HepG2 (cell line): ENCODE measurements around the gene SEPHS1. TPM values are rescaled to one million over a fixed set of nuclear protein-coding genes. Genes with fewer than 3 reads are reported as not detected.

Experiments
- CREB3 ChIP-seq: sonication (generic); formaldehyde crosslinking; IDR thresholded peaks from 2 replicates; pipeline ENCODE4 v1.5.0; 2020; ENCODE audit warnings: missing genetic modification reagents
- IKZF4 ChIP-seq: sonication (generic); formaldehyde crosslinking; IDR thresholded peaks from 2 replicates; pipeline ENCODE4 v1.5.1; 2020; ENCODE audit warnings: borderline replicate concordance, mild to moderate bottlenecking, low read depth, missing genetic modification reagents; ENCODE audit errors: not compliant biosample characterization
- MNT ChIP-seq: fragments of 450-650 bp; IDR thresholded peaks from 2 replicates; pipeline ENCODE4 v1.6.1; 2016
- PPARG ChIP-seq: conservative IDR thresholded peaks from 2 replicates; pipeline ENCODE4 v1.6.1; 2016; ENCODE audit warnings: missing biosample characterization, missing genetic modification reagents
- XBP1 ChIP-seq: sonication (generic); formaldehyde crosslinking; IDR thresholded peaks from 2 replicates; pipeline ENCODE4 v1.5.0; 2020; ENCODE audit warnings: missing genetic modification reagents
- ZNF333 ChIP-seq: sonication (generic); formaldehyde crosslinking; IDR thresholded peaks from 2 replicates; pipeline ENCODE4 v1.4.0; 2020; ENCODE audit warnings: mild to moderate bottlenecking, missing genetic modification reagents, borderline replicate concordance
- ZNF337 ChIP-seq: sonication (generic); formaldehyde crosslinking; IDR thresholded peaks from 2 replicates; pipeline ENCODE4 v1.5.1; 2020; ENCODE audit warnings: missing genetic modification reagents, low read depth, mild to moderate bottlenecking, borderline replicate concordance
- ZNF430 ChIP-seq: sonication (generic); formaldehyde crosslinking; IDR thresholded peaks from 2 replicates; pipeline ENCODE4 v1.9.0; 2021; ENCODE audit warnings: mild to moderate bottlenecking, missing genetic modification reagents
- ZNF597 ChIP-seq: sonication (generic); formaldehyde crosslinking; IDR thresholded peaks from 2 replicates; pipeline ENCODE4 v1.5.0; 2020; ENCODE audit warnings: missing genetic modification reagents
- polyA plus RNA-seq, 8 experiments: library from polyadenylated mRNA; depleted of rRNA in 3 of 8; stranded (reverse) in 7 of 8; unstranded in 1 of 8; fragments of >200 nt; fragmentation: Illumina TruSeq in 4 of 8; extraction: Trizol in 4 of 8; gene quantifications; 2 replicates each; pipeline versions ENCODE4 v1.2.1 to v1.2.3, GENCODE V29; 2011 to 2016; ENCODE audit warnings: low read depth in 4 of 8, missing spikeins in 1 of 8, mixed read lengths in 1 of 8; ENCODE audit not compliant: insufficient read depth in 1 of 8
- total RNA-seq, 5 experiments: library from RNA; depleted of rRNA; stranded (reverse); fragments of >200 nt; fragmentation: Illumina TruSeq; extraction: Trizol; gene quantifications; 2 replicates each; pipeline ENCODE4 v1.2.3, GENCODE V29; 2016; ENCODE audit warnings: low read depth in 1 of 5

Gene SEPHS1
- total and polyA plus RNA-seq, 2 of the 13 experiments (the other 11 are each of a cell fraction or from before 2014, with no cell fraction given): 57.8 to 61.5 TPM

- TF ChIP-seq MNT (no peak), XBP1 (CRISPR knock-in tag) (no peak), IKZF4 (CRISPR knock-in tag) (no peak), PPARG (CRISPR knock-in tag) (no peak), ZNF333 (CRISPR knock-in tag) (no peak), ZNF337 (CRISPR knock-in tag) (no peak), ZNF597 (CRISPR knock-in tag) (no peak), ZNF430 (CRISPR knock-in tag) (no peak), CREB3 (no peak)
Observed at GRCh38 chr10:13276749-13277365, 71.2 kb downstream of the SEPHS1 start (continued).
